Upper lobe of left lung (tissue), 4 donors: ENCODE measurements around the gene RGS7.

ENCODE experiments used
- EP300 ChIP-seq, 4 donors: sonication (generic); formaldehyde crosslinking; IDR thresholded peaks; one replicate each; pipeline ENCODE4 v1.5.1; 2017; ENCODE audit warnings: antibody characterized with exemption in 4 of 4, control low read depth in 2 of 4
- POLR2A ChIP-seq, 4 donors: fragments of 450-650 bp; IDR thresholded peaks; one replicate each; pipeline ENCODE4 v1.5.1; 2016 to 2017; ENCODE audit warnings: antibody characterized with exemption in 4 of 4, mild to moderate bottlenecking in 2 of 4
- POLR2AphosphoS5 ChIP-seq, 2 donors: sonication (generic); formaldehyde crosslinking; IDR thresholded peaks; one replicate each; pipeline ENCODE4 v1.5.1; 2017; ENCODE audit warnings: antibody characterized with exemption in 2 of 2
- TF ChIP-seq, protein P1 (sequence below), 6 experiments: fragments of 450-650 bp in 4 of 6; fragments of 200-600 bp in 2 of 6; sonication (generic) in 2 of 6; IDR thresholded peaks; one replicate each; pipeline ENCODE4 v1.5.1; 2016 to 2019; ENCODE audit warnings: antibody characterized with exemption in 6 of 6

DNA sequence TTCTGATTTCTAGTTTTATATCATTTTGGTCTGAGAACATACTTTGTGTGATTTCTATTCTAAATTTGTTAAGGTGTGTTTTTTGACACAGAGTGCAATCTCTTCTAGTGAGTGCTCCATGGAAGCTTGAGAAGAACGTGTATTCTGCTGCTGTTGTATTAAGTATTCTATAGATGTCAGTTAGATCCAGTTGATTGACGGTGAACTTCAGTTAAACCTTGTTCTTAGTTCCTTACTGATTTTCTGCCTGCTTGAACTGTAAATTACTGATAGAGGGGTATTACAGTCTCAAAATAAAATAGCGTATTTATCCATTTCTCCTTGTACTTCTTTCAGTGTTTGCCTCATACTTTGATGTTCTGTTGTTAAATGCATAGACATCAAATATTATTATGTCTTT is 497.0 kb downstream of the RGS7 start:
- TF ChIP-seq POLR2AphosphoS5 (IDR thresholded peaks at IDR 0.05) (no peak), POLR2A (IDR thresholded peaks at IDR 0.05) (no peak), EP300 (IDR thresholded peaks at IDR 0.05) (no peak)
- TF ChIP-seq, protein P1, sequence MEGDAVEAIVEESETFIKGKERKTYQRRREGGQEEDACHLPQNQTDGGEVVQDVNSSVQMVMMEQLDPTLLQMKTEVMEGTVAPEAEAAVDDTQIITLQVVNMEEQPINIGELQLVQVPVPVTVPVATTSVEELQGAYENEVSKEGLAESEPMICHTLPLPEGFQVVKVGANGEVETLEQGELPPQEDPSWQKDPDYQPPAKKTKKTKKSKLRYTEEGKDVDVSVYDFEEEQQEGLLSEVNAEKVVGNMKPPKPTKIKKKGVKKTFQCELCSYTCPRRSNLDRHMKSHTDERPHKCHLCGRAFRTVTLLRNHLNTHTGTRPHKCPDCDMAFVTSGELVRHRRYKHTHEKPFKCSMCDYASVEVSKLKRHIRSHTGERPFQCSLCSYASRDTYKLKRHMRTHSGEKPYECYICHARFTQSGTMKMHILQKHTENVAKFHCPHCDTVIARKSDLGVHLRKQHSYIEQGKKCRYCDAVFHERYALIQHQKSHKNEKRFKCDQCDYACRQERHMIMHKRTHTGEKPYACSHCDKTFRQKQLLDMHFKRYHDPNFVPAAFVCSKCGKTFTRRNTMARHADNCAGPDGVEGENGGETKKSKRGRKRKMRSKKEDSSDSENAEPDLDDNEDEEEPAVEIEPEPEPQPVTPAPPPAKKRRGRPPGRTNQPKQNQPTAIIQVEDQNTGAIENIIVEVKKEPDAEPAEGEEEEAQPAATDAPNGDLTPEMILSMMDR (IDR thresholded peaks at IDR 0.05): no peak
